Putamen (tissue), 1 donor: ENCODE results near the gene MGMT.

Source experiments
- DNase-seq: peaks from one replicate; pipeline ENCODE4 v3.0.0-alpha.2; 2016; ENCODE audit warnings: low spot score

The MGMT gene

DNA sequence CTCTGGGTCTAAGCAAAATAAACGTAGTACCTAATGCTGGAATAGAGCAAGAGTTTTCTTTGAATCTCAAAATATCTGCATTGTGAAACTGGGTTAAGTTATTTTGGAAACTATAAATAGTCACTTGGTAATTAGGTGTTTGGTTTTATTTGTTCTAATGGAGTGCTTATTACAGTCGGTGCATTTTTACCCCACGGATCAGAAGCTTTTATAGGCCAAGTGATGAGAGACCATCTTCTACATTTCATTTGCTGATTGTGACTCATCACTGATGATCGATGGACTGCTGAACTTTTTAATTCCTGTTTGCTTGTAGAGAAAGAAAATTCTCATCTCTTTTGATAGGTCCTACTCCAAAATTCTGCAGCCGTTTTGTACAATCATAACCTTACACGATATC lies 28.2 kb downstream of the MGMT start:
- DNase-seq: no peak

DNA sequence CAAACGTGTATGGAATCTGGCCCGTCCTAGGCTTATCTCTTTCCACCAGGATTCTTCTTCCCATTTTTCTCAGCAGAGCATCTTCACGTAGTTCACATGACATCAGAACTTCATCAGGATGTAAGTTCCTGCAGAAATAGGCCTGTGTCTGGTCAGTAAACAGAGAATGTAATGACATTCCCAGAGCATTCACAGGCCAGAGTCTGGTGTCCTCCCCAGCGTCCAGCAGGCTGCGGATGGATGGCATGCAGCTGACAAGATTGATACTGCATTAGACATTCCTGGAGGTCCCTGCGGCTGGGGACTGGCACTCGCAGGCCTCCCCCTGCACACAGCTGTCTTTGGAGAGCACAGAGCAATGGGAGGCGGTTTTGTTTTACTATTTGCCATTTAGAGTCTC lies 28.7 kb downstream of the MGMT start:
- DNase-seq: no peak

- DNase-seq: no peak
Observed at GRCh38 chr10:129497013-129497412, 30.0 kb downstream of the MGMT start.

DNA sequence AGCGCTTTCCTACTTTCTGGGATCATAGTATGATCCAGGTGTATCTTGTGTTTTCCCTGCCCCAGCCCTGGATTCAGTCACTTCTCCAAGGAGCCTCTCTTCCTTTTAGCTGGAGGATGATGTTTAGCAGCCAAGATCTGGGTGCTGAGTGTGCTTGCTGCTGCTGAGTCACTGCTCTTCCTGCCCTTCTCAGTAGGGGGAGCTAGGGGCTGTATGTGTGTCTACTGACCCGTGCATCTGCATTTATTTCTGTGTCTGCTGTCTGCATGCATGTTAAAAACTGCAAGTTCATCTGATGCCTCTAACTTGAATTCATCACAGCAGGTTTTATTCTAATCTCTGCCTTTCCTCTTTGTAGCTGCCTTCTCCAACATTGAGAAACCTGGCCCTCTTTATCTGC lies 31.6 kb downstream of the MGMT start:
- DNase-seq: no peak

GRCh38 chr10:129500617-129501339 lies 33.7 kb downstream of the MGMT start:
- no peak for DNase-seq

- no peak for DNase-seq
Observed at GRCh38 chr10:129501652-129502436, 34.8 kb downstream of the MGMT start.

GRCh38 chr10:129502448-129502847 lies 35.4 kb downstream of the MGMT start:
- no peak for DNase-seq

- DNase-seq: no peak
Observed at GRCh38 chr10:129505500-129506075, 38.5 kb downstream of the MGMT start.

- no peak for DNase-seq
Observed at GRCh38 chr10:129506101-129506797, 39.2 kb downstream of the MGMT start.

DNA sequence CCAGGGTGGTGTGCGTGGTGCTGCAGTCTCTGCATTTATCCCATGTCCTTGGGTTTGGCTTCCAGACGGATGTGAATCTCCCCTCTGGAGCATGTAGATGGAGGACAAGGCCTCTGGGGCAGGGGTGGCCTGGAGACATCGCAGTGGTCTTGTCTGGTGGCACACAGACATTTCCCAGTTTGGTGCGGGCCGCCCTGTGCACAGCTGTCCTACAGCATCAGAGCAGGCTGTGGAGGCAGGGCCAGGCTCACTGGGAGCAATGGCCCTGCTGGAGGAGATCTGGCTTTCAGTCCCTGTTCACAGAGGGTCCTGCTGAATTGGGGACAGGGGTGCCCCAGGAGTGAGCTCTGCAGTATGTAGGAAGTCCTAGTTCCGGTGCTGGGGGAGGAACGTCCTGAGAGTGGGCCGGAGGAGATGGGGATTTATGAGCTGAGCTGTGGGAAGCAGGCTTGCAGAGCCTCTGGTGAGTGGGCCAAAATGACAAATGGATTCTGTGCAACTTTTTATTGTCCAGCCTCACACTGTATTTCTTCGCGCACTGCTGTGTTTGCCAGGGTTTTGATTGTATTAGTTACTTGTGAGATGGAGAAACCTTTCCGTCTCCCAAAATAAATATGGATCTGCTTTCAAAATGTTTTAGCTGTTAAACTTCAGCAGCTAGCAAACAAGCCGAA lies 40.3 kb downstream of the MGMT start:
- no peak for DNase-seq

DNA sequence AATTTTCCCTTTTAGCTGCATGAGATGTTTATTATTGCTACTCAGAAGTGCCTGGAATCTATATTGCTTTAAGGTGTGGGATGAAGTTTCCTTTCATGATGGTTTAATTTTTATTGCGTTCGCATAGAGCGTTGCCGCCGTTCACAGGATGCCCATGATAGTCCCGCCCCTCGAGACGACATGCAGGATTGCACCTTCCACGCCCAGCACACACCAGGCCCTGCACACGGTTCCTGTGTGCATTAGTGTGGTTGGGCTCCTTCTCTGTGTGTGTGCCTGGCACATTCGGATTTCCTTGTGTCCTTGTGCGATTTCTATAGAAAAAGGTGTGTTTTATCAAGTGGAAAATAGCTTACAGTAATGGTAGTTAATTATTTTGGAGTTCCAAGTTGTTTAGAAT lies 42.1 kb downstream of the MGMT start:
- no peak for DNase-seq

DNA sequence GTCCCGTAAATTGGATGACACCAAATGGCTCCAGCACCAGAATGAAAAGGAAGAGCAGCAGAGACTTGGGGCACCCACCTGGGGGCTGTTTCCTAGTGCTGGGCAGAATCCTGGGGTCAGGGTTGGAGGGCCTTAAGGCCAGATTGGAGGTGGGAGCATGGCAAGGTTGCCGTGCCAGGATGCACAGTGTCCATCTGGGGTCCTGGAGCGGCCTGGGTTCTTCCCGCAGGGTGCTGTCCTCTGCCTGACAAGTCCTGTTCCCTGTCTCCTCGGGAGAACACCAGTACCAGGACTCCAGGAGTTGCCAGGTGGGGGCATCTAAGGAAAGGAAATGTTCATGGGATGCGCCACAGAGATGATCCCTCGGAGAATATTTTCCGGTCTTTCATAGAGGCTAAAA lies 42.8 kb downstream of the MGMT start:
- DNase-seq: no peak

- no peak for DNase-seq
Observed at GRCh38 chr10:129511086-129511485, 44.0 kb downstream of the MGMT start.

DNA sequence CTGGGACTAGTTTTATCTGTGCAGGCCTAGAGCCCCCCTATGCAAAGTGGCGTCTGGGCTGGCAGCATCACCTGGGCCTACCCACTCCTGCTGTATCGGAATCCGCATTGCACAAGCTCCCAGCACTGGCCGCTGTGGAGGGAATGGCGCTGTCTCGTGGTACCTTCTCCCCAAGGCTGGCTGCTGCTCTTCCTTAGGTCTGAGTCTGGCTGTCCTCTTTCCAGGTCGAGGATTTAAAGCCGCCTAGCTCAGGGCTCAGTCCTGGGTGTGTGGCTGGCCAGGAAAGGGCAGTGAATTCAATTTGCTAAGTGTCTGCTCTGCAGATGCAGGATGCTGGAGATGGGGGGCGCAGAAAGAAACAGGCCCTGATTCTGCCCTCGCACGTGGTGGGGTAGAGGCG lies 44.7 kb downstream of the MGMT start:
- DNase-seq: no peak

DNA sequence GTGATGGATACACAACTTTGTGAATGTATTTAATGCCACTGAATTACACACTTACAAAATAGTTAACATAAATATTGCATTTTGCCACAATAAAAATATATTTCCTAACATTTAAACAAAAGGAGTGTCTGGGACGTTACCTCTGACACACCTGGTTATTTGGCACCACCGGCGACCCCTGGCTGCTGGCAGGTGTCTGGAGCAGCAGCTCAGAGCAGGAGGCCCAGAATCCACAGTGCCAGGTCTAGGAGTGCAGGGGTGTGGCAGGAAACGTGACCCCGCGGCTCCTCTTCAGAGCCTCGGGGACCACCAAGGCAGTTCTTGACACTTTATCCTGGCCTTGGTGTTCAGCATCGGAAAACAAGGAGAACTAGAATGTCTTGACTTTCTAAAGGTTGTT lies 46.3 kb downstream of the MGMT start:
- no peak for DNase-seq

- no peak for DNase-seq
Observed at GRCh38 chr10:129514568-129515451, 47.8 kb downstream of the MGMT start.

GRCh38 chr10:129516846-129517679 lies 50.0 kb downstream of the MGMT start:
- DNase-seq: no peak

GRCh38 chr10:129517680-129518057 lies 50.6 kb downstream of the MGMT start:
- no peak for DNase-seq

GRCh38 chr10:129518793-129519192 lies 51.8 kb downstream of the MGMT start:
- no peak for DNase-seq

- no peak for DNase-seq
Observed at GRCh38 chr10:129520440-129521080, 53.5 kb downstream of the MGMT start.
